SU-DHL-6 (cell line): ENCODE measurements around the gene RNF4.

Experiments used
- H2AFZ ChIP-seq: fragments of 200-600 bp; sonication (generic); 2 replicates; pipeline ENCODE4 v1.6.1; 2014; ENCODE audit warnings: low read depth, mild to moderate bottlenecking, moderate library complexity, mixed read lengths, antibody characterized with exemption, low read length; ENCODE audit not compliant: severe bottlenecking
- H3F3A ChIP-seq: fragments of 200-600 bp; shearing (Covaris generic); 2 replicates; pipeline ENCODE4 v1.6.0; 2016; ENCODE audit warnings: antibody characterized with exemption, mild to moderate bottlenecking; ENCODE audit not compliant: insufficient read depth
- H3K27ac ChIP-seq: fragments of 200-600 bp; sonication (generic); 2 replicates; pipeline ENCODE4 v1.5.1; 2016; ENCODE audit warnings: low read depth, mild to moderate bottlenecking, low read length, moderate library complexity, mixed read lengths
- H3K27me3 ChIP-seq: fragments of 200-600 bp; sonication (generic), shearing (Covaris generic); 2 replicates; pipeline ENCODE4 v1.6.0; 2014; ENCODE audit warnings: mild to moderate bottlenecking, low read length
- H3K36me3 ChIP-seq: fragments of 200-600 bp; sonication (generic); 2 replicates; pipeline ENCODE4 v1.6.1; 2014; ENCODE audit warnings: mild to moderate bottlenecking, low read length, mixed read lengths
- H3K4me2 ChIP-seq: fragments of 300-600, 200-600 bp; shearing (Covaris generic), sonication (generic); 2 replicates; pipeline ENCODE4 v1.6.0; 2014; ENCODE audit warnings: low read length, low read depth, mild to moderate bottlenecking; ENCODE audit not compliant: poor library complexity, severe bottlenecking
- H3K4me3 ChIP-seq: fragments of 200-600 bp; sonication (generic); 2 replicates; pipeline ENCODE4 v1.5.1; 2014; ENCODE audit warnings: antibody characterized with exemption, low read length, mild to moderate bottlenecking, mixed read lengths; ENCODE audit not compliant: insufficient read depth, poor library complexity, severe bottlenecking
- H3K79me2 ChIP-seq: fragments of 200-600 bp; sonication (generic); 2 replicates; pipeline ENCODE4 v1.6.1; 2014; ENCODE audit warnings: mild to moderate bottlenecking, low read length, moderate library complexity; ENCODE audit not compliant: insufficient read depth
- H3K9ac ChIP-seq: fragments of 200-600 bp; sonication (generic); 2 replicates; pipeline ENCODE4 v1.7.0; 2014; ENCODE audit warnings: mild to moderate bottlenecking, low read length
- H3K9me2 ChIP-seq: fragments of 200-600 bp; sonication (generic); replicated peaks from 2 replicates; pipeline ENCODE4 v1.6.1; 2014; ENCODE audit warnings: low read length; ENCODE audit not compliant: insufficient read depth
- H3K9me3 ChIP-seq: fragments of 200-600 bp; sonication (generic); 2 replicates; pipeline ENCODE4 v1.6.1; 2014; ENCODE audit warnings: low read length, mixed read lengths; ENCODE audit not compliant: insufficient read depth
- H4K20me1 ChIP-seq: fragments of 200-600 bp; sonication (generic); 2 replicates; pipeline ENCODE4 v1.6.1; 2014; ENCODE audit warnings: low read depth, mild to moderate bottlenecking, antibody characterized with exemption, low read length, moderate library complexity, mixed read lengths
- EZH2phosphoT487 ChIP-seq: fragments of 200-600 bp; sonication (generic), shearing (Covaris generic); conservative IDR thresholded peaks from 2 replicates; pipeline ENCODE4 v1.6.1; 2018; ENCODE audit warnings: mild to moderate bottlenecking, antibody characterized with exemption, low read length, moderate library complexity, mixed read lengths
- TF ChIP-seq, protein P1 (sequence below): fragments of 200-600 bp; sonication (generic); IDR thresholded peaks from one replicate; pipeline ENCODE4 v1.5.1; 2017; ENCODE audit warnings: antibody characterized with exemption, mild to moderate bottlenecking, low read length, moderate library complexity; ENCODE audit not compliant: insufficient read depth, poor library complexity, severe bottlenecking

The RNF4 gene

DNA sequence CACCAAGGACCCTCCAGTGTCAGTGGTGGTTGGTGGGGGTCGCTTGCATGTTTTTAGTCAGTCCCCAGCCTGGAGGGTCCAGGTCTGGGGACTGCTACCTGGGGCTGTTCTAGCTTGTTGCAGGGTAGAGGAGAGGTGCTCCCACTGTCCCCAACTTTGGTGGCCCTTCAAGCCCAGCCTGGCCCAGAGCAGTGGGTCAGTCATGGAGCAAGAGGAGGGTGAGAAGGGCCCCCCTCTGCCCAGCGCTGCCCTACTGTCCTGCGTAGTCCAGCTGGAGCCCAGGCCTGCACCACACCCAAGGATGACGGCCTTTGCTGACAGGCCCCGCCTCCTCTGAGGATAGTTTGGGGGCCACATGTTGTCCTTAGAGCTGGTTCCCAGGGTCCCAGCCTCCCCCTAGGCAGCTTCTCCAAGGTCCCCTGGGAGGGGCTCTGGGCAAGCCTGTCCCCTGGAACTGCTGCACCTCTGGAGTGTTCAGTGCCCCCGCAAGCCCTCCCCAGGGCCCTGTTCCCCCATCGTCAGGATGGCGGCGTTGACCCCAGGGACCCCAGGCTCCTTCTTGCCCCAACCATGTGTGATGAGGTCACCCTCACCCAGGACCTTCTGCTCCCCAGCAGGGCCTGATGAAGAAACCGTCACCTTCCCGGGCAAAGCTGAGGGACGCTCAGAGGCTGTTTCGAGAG, 43.4 kb upstream of the RNF4 start:
- H3K4me2 ChIP-seq = no peak overlapping the region
- H3K79me2 ChIP-seq = no peaks in the 10 kb centered on the region
- no peaks in the 10 kb centered on the region for H3K27me3 ChIP-seq
- H3K4me3 ChIP-seq = no peak overlapping the region
- no peaks in the 10 kb centered on the region for H4K20me1 ChIP-seq
- no peak for TF ChIP-seq EZH2phosphoT487
- TF ChIP-seq, protein P1, sequence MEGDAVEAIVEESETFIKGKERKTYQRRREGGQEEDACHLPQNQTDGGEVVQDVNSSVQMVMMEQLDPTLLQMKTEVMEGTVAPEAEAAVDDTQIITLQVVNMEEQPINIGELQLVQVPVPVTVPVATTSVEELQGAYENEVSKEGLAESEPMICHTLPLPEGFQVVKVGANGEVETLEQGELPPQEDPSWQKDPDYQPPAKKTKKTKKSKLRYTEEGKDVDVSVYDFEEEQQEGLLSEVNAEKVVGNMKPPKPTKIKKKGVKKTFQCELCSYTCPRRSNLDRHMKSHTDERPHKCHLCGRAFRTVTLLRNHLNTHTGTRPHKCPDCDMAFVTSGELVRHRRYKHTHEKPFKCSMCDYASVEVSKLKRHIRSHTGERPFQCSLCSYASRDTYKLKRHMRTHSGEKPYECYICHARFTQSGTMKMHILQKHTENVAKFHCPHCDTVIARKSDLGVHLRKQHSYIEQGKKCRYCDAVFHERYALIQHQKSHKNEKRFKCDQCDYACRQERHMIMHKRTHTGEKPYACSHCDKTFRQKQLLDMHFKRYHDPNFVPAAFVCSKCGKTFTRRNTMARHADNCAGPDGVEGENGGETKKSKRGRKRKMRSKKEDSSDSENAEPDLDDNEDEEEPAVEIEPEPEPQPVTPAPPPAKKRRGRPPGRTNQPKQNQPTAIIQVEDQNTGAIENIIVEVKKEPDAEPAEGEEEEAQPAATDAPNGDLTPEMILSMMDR = no peak
- no peaks in the 10 kb centered on the region for H3K9me3 ChIP-seq
- H3K36me3 ChIP-seq = no peaks in the 10 kb centered on the region
- no peaks in the 10 kb centered on the region for H3K9me2 ChIP-seq
- H3F3A ChIP-seq = no peaks in the 10 kb centered on the region
- H2AFZ ChIP-seq = no peak overlapping the region
- no peak overlapping the region for H3K9ac ChIP-seq
- no peak overlapping the region for H3K27ac ChIP-seq

GRCh38 chr4:2426069-2426397, 42.9 kb upstream of the RNF4 start:
- H3K4me2 ChIP-seq = no peak overlapping the region
- TF ChIP-seq, protein P1 = no peak
- TF ChIP-seq EZH2phosphoT487 = no peak
- H3K9ac ChIP-seq = no peak overlapping the region
- no peaks in the 10 kb centered on the region for H3K79me2 ChIP-seq
- no peak overlapping the region for H3K4me3 ChIP-seq
- H3K9me3 ChIP-seq = no peaks in the 10 kb centered on the region
- H3K36me3 ChIP-seq = no peaks in the 10 kb centered on the region
- H3K27ac ChIP-seq = no peak overlapping the region
- no peaks in the 10 kb centered on the region for H3K9me2 ChIP-seq
- no peak overlapping the region for H2AFZ ChIP-seq
- no peaks in the 10 kb centered on the region for H3F3A ChIP-seq
- no peaks in the 10 kb centered on the region for H3K27me3 ChIP-seq
- no peaks in the 10 kb centered on the region for H4K20me1 ChIP-seq

GRCh38 chr4:2426711-2427275, 42.1 kb upstream of the RNF4 start:
- Histone ChIP-seq H3K9me3 (no peaks in the 10 kb centered on the region), H3K27ac (no peak overlapping the region), H2AFZ (no peak overlapping the region), H3K79me2 (no peaks in the 10 kb centered on the region), H3K9ac (no peak overlapping the region), H3K4me2 (no peak overlapping the region), H3K27me3 (no peaks in the 10 kb centered on the region), H3K9me2 (no peaks in the 10 kb centered on the region), H3K36me3 (no peaks in the 10 kb centered on the region), H4K20me1 (no peaks in the 10 kb centered on the region), H3K4me3 (no peak overlapping the region), H3F3A (no peaks in the 10 kb centered on the region)
- TF ChIP-seq EZH2phosphoT487 = no peak
- TF ChIP-seq, protein P1 = no peak
